HG03103 (cell line): ENCODE measurements around the gene CARD19.
"Not testable (repeated sequence)": the region's sequence is repeated elsewhere in the genome, so short reads cannot be mapped to it uniquely, and the experiment has no call there.

Experiments used
- ATAC-seq: cut with Tn5 transposase; IDR thresholded peaks from one replicate; pipeline ENCODE4 v1.9.1; 2021; ENCODE audit warnings: low read depth; ENCODE audit not compliant: unreplicated experiment

Gene CARD19

GRCh38 chr9:93129691-93130500 is 33.9 kb downstream of the CARD19 start:
- ATAC-seq = no peak

GRCh38 chr9:93130861-93131481 is 35.0 kb downstream of the CARD19 start:
- no peak for ATAC-seq

GRCh38 chr9:93131599-93132286 is 35.7 kb downstream of the CARD19 start:
- no peak for ATAC-seq

- ATAC-seq = no peak
Observed at GRCh38 chr9:93132287-93132927, 36.4 kb downstream of the CARD19 start.

- no peak for ATAC-seq
Observed at GRCh38 chr9:93132946-93133680, 37.1 kb downstream of the CARD19 start.

- ATAC-seq = peak; percentile 37
Observed at GRCh38 chr9:93133681-93134014, 37.6 kb downstream of the CARD19 start.

GRCh38 chr9:93134015-93134739 is 38.2 kb downstream of the CARD19 start, which contains the start of gene NINJ1:
NINJ1 (minus strand) TSS chr9:93134251; CDS start chr9:93134217, 34 bp downstream.
- peak; percentile 56 for ATAC-seq

- no peak for ATAC-seq
Observed at GRCh38 chr9:93134740-93135444, 38.9 kb downstream of the CARD19 start.

- no peak for ATAC-seq
Observed at GRCh38 chr9:93136011-93136440, 40.0 kb downstream of the CARD19 start.

- ATAC-seq = no peak
Observed at GRCh38 chr9:93137362-93137761, 41.3 kb downstream of the CARD19 start.

GRCh38 chr9:93138171-93138764 is 42.3 kb downstream of the CARD19 start:
- ATAC-seq = no peak

GRCh38 chr9:93139365-93140182 is 43.6 kb downstream of the CARD19 start:
- ATAC-seq = no peak

- no peak for ATAC-seq
Observed at GRCh38 chr9:93141771-93142483, 45.9 kb downstream of the CARD19 start.

- no peak for ATAC-seq
Observed at GRCh38 chr9:93143830-93144530, 48.0 kb downstream of the CARD19 start.

- not testable (repeated sequence) for ATAC-seq
Observed at GRCh38 chr9:93146696-93147095, 50.7 kb downstream of the CARD19 start.

GRCh38 chr9:93147632-93148031 is 51.6 kb downstream of the CARD19 start:
- no peak for ATAC-seq

GRCh38 chr9:93148721-93149120 is 52.7 kb downstream of the CARD19 start:
- ATAC-seq = no peak
